HEK293 (cell line): ENCODE measurements around the gene EDA.

ENCODE experiments used
- CTCF ChIA-PET: fragments of 350-600 bp; formaldehyde crosslinking; extraction: SDS; loops from one replicate; lab custom pipeline; 2021; ENCODE audit warnings: antibody characterized with exemption; lab: Yijun Ruan, JAX
- POLR2A ChIA-PET: fragments of 300-600 bp; formaldehyde crosslinking; extraction: SDS; loops from one replicate; lab custom pipeline; 2020; ENCODE audit warnings: antibody characterized with exemption, inconsistent platforms; lab: Yijun Ruan, JAX
- H3K27ac ChIP-seq: fragments of 200-500 bp; sonication (Bioruptor generic); 2 replicates; pipeline ENCODE4 v1.5.1; 2014; ENCODE audit warnings: low read depth, low read length, control low read depth, inconsistent platforms; ENCODE audit errors: extremely low read depth
- H3K36me3 ChIP-seq, 2 experiments: fragments of 200-500 bp in 1 of 2; sonication (Bioruptor generic) in 1 of 2; 1 replicate in 1 of 2; 2 replicates in 1 of 2; pipeline ENCODE4 v1.5.1; 2014 to 2017; ENCODE audit warnings: inconsistent platforms in 2 of 2, low read length in 2 of 2; ENCODE audit not compliant: control insufficient read depth in 2 of 2, insufficient read depth in 1 of 2
- H3K4me1 ChIP-seq: fragments of 200-500 bp; sonication (Bioruptor generic); 2 replicates; pipeline ENCODE4 v1.5.1; 2014; ENCODE audit warnings: mild to moderate bottlenecking, low read length, inconsistent platforms; ENCODE audit not compliant: control insufficient read depth, insufficient read depth
- H3K4me3 ChIP-seq: 2 replicates; pipeline ENCODE4 v1.5.1; 2011; ENCODE audit warnings: low read depth, mild to moderate bottlenecking, control low read depth, low read length, moderate library complexity
- H3K9me3 ChIP-seq: fragments of 200-500 bp; sonication (Bioruptor generic); 2 replicates; pipeline ENCODE4 v1.5.1; 2014; ENCODE audit warnings: low read depth, low read length, inconsistent platforms; ENCODE audit not compliant: control insufficient read depth, insufficient read depth
- GLIS2 ChIP-seq: fragments of 450-650 bp; formaldehyde crosslinking; IDR thresholded peaks from 2 replicates; pipeline ENCODE4 v1.5.1; 2016; ENCODE audit warnings: missing biosample characterization, missing genetic modification characterization
- KLF7 ChIP-seq: fragments of 450-650 bp; formaldehyde crosslinking; IDR thresholded peaks from 2 replicates; pipeline ENCODE4 v1.5.1; 2016; ENCODE audit warnings: missing biosample characterization, missing genetic modification characterization, borderline replicate concordance
- RBAK ChIP-seq: fragments of 450-650 bp; formaldehyde crosslinking; IDR thresholded peaks from 2 replicates; pipeline ENCODE4 v1.5.1; 2016; ENCODE audit warnings: missing biosample characterization, missing genetic modification characterization
- YY1 ChIP-seq: fragments of 450-650 bp; formaldehyde crosslinking; IDR thresholded peaks from 2 replicates; pipeline ENCODE4 v1.5.1; 2018; ENCODE audit warnings: missing biosample characterization, missing genetic modification characterization
- YY2 ChIP-seq: fragments of 450-650 bp; formaldehyde crosslinking; IDR thresholded peaks from 2 replicates; pipeline ENCODE4 v1.5.1; 2016; ENCODE audit warnings: missing biosample characterization, missing genetic modification characterization
- ZBTB20 ChIP-seq: fragments of 450-650 bp; formaldehyde crosslinking; IDR thresholded peaks from 2 replicates; pipeline ENCODE4 v1.5.1; 2016; ENCODE audit warnings: missing biosample characterization, missing genetic modification characterization
- ZBTB6 ChIP-seq: fragments of 450-650 bp; formaldehyde crosslinking; IDR thresholded peaks from 2 replicates; pipeline ENCODE4 v1.5.1; 2017; ENCODE audit warnings: missing biosample characterization, missing genetic modification characterization
- ZNF10 ChIP-seq: fragments of 450-650 bp; formaldehyde crosslinking; IDR thresholded peaks from 2 replicates; pipeline ENCODE4 v1.5.1; 2017; ENCODE audit warnings: missing biosample characterization, missing genetic modification characterization
- ZNF121 ChIP-seq: fragments of 450-650 bp; formaldehyde crosslinking; IDR thresholded peaks from 2 replicates; pipeline ENCODE4 v1.5.1; 2016; ENCODE audit warnings: missing biosample characterization, missing genetic modification characterization
- ZNF133 ChIP-seq: fragments of 450-650 bp; formaldehyde crosslinking; IDR thresholded peaks from 2 replicates; pipeline ENCODE4 v1.5.1; 2016; ENCODE audit warnings: missing biosample characterization, missing genetic modification characterization
- ZNF214 ChIP-seq: fragments of 450-650 bp; formaldehyde crosslinking; IDR thresholded peaks from 2 replicates; pipeline ENCODE4 v1.5.1; 2017; ENCODE audit warnings: missing biosample characterization, mild to moderate bottlenecking, missing genetic modification characterization, borderline replicate concordance
- ZNF23 ChIP-seq: fragments of 450-650 bp; formaldehyde crosslinking; IDR thresholded peaks from 2 replicates; pipeline ENCODE4 v1.5.1; 2016; ENCODE audit warnings: missing biosample characterization, missing genetic modification characterization, borderline replicate concordance
- ZNF26 ChIP-seq: fragments of 450-650 bp; formaldehyde crosslinking; IDR thresholded peaks from 2 replicates; pipeline ENCODE4 v1.5.1; 2016; ENCODE audit warnings: missing biosample characterization, missing genetic modification characterization
- ZNF266 ChIP-seq: fragments of 450-650 bp; formaldehyde crosslinking; IDR thresholded peaks from 2 replicates; pipeline ENCODE4 v1.5.1; 2016; ENCODE audit warnings: missing biosample characterization, missing genetic modification characterization, low read depth
- ZNF302 ChIP-seq: fragments of 450-650 bp; formaldehyde crosslinking; IDR thresholded peaks from 2 replicates; pipeline ENCODE4 v1.5.1; 2016; ENCODE audit warnings: missing biosample characterization, missing genetic modification characterization, low read depth
- ZNF416 ChIP-seq: fragments of 450-650 bp; formaldehyde crosslinking; IDR thresholded peaks from 2 replicates; pipeline ENCODE4 v1.5.1; 2016; ENCODE audit warnings: missing biosample characterization, missing genetic modification characterization
- ZNF571 ChIP-seq: fragments of 450-650 bp; formaldehyde crosslinking; IDR thresholded peaks from 2 replicates; pipeline ENCODE4 v1.5.0; 2017; ENCODE audit warnings: missing biosample characterization, missing genetic modification characterization
- ZNF76 ChIP-seq: fragments of 450-650 bp; formaldehyde crosslinking; IDR thresholded peaks from 2 replicates; pipeline ENCODE4; 2016; ENCODE audit warnings: low read depth, missing biosample characterization, missing genetic modification characterization, borderline replicate concordance
- ZNF830 ChIP-seq: fragments of 450-650 bp; IDR thresholded peaks from 2 replicates; pipeline ENCODE4 v1.5.0; 2018; ENCODE audit warnings: missing biosample characterization, missing genetic modification characterization, low read depth, mild to moderate bottlenecking, moderate library complexity
- TF ChIP-seq, protein P1 (sequence below): fragments of 450-650 bp; formaldehyde crosslinking; IDR thresholded peaks from 2 replicates; pipeline ENCODE4 v1.5.1; 2016; ENCODE audit warnings: missing biosample characterization, missing genetic modification characterization, low read depth
- TF ChIP-seq, protein P2 (sequence below): IDR thresholded peaks from 2 replicates; pipeline ENCODE4 v1.6.1; 2011; ENCODE audit warnings: mild to moderate bottlenecking, low read depth, low read length, borderline replicate concordance
- TF ChIP-seq, protein P3 (sequence below): fragments of 450-650 bp; formaldehyde crosslinking; IDR thresholded peaks from 2 replicates; pipeline ENCODE4 v1.5.1; 2017; ENCODE audit warnings: missing biosample characterization, missing genetic modification characterization

The EDA gene

DNA sequence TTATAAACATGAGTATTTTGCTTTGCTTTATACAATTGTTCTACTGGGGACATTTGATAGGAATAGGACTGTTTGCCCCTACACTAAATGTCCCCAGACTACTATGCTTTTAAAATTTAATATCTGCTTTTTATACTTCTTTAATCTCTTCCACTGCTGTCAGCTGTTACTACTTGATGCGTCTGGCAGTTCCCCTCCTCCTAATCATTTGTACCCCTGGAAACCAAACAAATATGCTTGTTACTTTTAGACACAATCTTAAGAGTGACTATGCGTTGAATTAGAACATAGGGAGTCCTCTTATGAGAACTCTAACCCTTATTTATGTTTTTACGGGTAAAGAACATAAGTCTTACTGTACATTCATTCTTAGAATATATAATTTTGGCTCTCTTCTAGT, 145.7 kb downstream of the EDA start:
- Histone ChIP-seq H3K4me3 (no peak overlapping the region), H3K9me3 (no peaks in the 10 kb centered on the region; the same call in 1 of the 2 replicates), H3K27ac (no peak overlapping the region), H3K36me3 (no peaks in the 10 kb centered on the region), H3K4me1 (no peaks in the 10 kb centered on the region)
- CTCF ChIA-PET: no interaction called here
- no peak for TF ChIP-seq ZNF830
- TF ChIP-seq ZNF416: no peak
- TF ChIP-seq ZBTB20: no peak
- TF ChIP-seq KLF7 (tag by site-specific recombination): no peak
- TF ChIP-seq RBAK (tag by site-specific recombination): no peak
- TF ChIP-seq ZNF26 (tag by site-specific recombination): no peak
- no peak for TF ChIP-seq ZNF302 (tag by site-specific recombination)
- TF ChIP-seq ZNF23 (tag by site-specific recombination): no peak
- no peak for TF ChIP-seq ZNF76 (tag by site-specific recombination)
- TF ChIP-seq ZNF10 (tag by site-specific recombination): no peak
- no peak for TF ChIP-seq YY2 (tag by site-specific recombination)
- no peak for TF ChIP-seq ZNF214
- no peak for TF ChIP-seq ZNF571 (tag by site-specific recombination)
- TF ChIP-seq, all 188 proteins: peak for 0
- POLR2A ChIA-PET: no interaction called here

DNA sequence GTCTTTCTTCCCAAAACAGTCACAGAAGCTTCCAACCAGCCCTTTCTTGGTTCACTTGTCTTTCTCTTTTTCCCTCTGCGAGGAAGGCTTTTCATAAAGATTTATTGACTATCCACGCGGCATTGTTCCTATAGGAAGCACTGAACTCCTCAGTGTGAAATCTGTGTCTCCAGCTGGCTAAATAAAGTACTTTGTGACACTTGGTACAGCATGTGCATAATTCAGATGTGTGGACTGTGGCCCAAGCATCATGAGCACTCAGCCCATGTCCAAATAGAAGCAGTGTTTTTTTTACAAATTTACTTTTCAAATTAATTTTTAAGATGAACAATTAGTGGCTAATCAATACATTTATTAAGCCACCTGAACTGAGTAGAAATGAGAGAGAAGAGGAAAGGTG, 146.4 kb downstream of the EDA start:
- H3K9me3 ChIP-seq: no peaks in the 10 kb centered on the region
- no peak overlapping the region for H3K4me3 ChIP-seq
- H3K4me1 ChIP-seq: no peaks in the 10 kb centered on the region
- H3K27ac ChIP-seq: no peak overlapping the region
- no peaks in the 10 kb centered on the region for H3K36me3 ChIP-seq
- ChIA-PET POLR2A (no interaction called here), CTCF (no interaction called here)
- TF ChIP-seq ZBTB6 (no peak), ZNF121 (tag by site-specific recombination) (no peak), ZNF133 (tag by site-specific recombination) (no peak), YY1 (tag by site-specific recombination) (no peak), GLIS2 (no peak), ZNF266 (tag by site-specific recombination) (no peak)
- TF ChIP-seq, protein P1, sequence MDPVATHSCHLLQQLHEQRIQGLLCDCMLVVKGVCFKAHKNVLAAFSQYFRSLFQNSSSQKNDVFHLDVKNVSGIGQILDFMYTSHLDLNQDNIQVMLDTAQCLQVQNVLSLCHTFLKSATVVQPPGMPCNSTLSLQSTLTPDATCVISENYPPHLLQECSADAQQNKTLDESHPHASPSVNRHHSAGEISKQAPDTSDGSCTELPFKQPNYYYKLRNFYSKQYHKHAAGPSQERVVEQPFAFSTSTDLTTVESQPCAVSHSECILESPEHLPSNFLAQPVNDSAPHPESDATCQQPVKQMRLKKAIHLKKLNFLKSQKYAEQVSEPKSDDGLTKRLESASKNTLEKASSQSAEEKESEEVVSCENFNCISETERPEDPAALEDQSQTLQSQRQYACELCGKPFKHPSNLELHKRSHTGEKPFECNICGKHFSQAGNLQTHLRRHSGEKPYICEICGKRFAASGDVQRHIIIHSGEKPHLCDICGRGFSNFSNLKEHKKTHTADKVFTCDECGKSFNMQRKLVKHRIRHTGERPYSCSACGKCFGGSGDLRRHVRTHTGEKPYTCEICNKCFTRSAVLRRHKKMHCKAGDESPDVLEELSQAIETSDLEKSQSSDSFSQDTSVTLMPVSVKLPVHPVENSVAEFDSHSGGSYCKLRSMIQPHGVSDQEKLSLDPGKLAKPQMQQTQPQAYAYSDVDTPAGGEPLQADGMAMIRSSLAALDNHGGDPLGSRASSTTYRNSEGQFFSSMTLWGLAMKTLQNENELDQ (tag by site-specific recombination): no peak
- TF ChIP-seq, protein P2, sequence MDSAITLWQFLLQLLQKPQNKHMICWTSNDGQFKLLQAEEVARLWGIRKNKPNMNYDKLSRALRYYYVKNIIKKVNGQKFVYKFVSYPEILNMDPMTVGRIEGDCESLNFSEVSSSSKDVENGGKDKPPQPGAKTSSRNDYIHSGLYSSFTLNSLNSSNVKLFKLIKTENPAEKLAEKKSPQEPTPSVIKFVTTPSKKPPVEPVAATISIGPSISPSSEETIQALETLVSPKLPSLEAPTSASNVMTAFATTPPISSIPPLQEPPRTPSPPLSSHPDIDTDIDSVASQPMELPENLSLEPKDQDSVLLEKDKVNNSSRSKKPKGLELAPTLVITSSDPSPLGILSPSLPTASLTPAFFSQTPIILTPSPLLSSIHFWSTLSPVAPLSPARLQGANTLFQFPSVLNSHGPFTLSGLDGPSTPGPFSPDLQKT: no peak
- TF ChIP-seq, protein P3, sequence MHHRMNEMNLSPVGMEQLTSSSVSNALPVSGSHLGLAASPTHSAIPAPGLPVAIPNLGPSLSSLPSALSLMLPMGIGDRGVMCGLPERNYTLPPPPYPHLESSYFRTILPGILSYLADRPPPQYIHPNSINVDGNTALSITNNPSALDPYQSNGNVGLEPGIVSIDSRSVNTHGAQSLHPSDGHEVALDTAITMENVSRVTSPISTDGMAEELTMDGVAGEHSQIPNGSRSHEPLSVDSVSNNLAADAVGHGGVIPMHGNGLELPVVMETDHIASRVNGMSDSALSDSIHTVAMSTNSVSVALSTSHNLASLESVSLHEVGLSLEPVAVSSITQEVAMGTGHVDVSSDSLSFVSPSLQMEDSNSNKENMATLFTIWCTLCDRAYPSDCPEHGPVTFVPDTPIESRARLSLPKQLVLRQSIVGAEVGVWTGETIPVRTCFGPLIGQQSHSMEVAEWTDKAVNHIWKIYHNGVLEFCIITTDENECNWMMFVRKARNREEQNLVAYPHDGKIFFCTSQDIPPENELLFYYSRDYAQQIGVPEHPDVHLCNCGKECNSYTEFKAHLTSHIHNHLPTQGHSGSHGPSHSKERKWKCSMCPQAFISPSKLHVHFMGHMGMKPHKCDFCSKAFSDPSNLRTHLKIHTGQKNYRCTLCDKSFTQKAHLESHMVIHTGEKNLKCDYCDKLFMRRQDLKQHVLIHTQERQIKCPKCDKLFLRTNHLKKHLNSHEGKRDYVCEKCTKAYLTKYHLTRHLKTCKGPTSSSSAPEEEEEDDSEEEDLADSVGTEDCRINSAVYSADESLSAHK (tag by site-specific recombination): no peak
